GM19468 (cell line): ENCODE data around the gene OR2S2.
"Not testable (repeated sequence)": the region's sequence is repeated elsewhere in the genome, so short reads cannot be mapped to it uniquely, and the experiment has no call there.

Experiments
- ATAC-seq: cut with Tn5 transposase; IDR thresholded peaks from one replicate; pipeline ENCODE4 v1.9.1; 2021; ENCODE audit warnings: mild to moderate bottlenecking, moderate library complexity, moderate number of reproducible peaks; ENCODE audit not compliant: unreplicated experiment; ENCODE audit errors: extremely low read depth

Gene OR2S2

GRCh38 chr9:35935755-35936509, 22.0 kb downstream of the OR2S2 start:
- ATAC-seq = no peak

GRCh38 chr9:35935261-35935660, 22.7 kb downstream of the OR2S2 start:
- ATAC-seq = no peak

GRCh38 chr9:35934069-35934468, 23.9 kb downstream of the OR2S2 start:
- ATAC-seq = not testable (repeated sequence)

- no peak for ATAC-seq
Observed at GRCh38 chr9:35933550-35934067, 24.3 kb downstream of the OR2S2 start.

- ATAC-seq = no peak
Observed at GRCh38 chr9:35932735-35933134, 25.2 kb downstream of the OR2S2 start.

- no peak for ATAC-seq
Observed at GRCh38 chr9:35930989-35931388, 27.0 kb downstream of the OR2S2 start.

GRCh38 chr9:35930521-35930920, 27.4 kb downstream of the OR2S2 start:
- no peak for ATAC-seq

GRCh38 chr9:35929453-35929718, 28.6 kb downstream of the OR2S2 start:
- ATAC-seq = no peak

GRCh38 chr9:35928591-35929452, 29.1 kb downstream of the OR2S2 start:
- ATAC-seq = no peak

GRCh38 chr9:35923927-35924763, 33.8 kb downstream of the OR2S2 start:
- no peak for ATAC-seq

- no peak for ATAC-seq
Observed at GRCh38 chr9:35923598-35923926, 34.4 kb downstream of the OR2S2 start.

- ATAC-seq = no peak
Observed at GRCh38 chr9:35920051-35920620, 37.8 kb downstream of the OR2S2 start.

- no peak for ATAC-seq
Observed at GRCh38 chr9:35919212-35920008, 38.5 kb downstream of the OR2S2 start.

- ATAC-seq = no peak
Observed at GRCh38 chr9:35918780-35919179, 39.2 kb downstream of the OR2S2 start.

GRCh38 chr9:35917261-35917660, 40.7 kb downstream of the OR2S2 start:
- ATAC-seq = no peak

- no peak for ATAC-seq
Observed at GRCh38 chr9:35915681-35916294, 42.2 kb downstream of the OR2S2 start.

GRCh38 chr9:35914301-35914807, 43.6 kb downstream of the OR2S2 start:
- no peak for ATAC-seq

- ATAC-seq = not testable (repeated sequence)
Observed at GRCh38 chr9:35913429-35913828, 44.5 kb downstream of the OR2S2 start.
